HEK293 (cell line): ENCODE measurements around the gene NR2F1-AS1.
A peak's percentile ranks its signal among the peaks of the same experiment; 100 is the strongest.

Experiments
- CTCF ChIA-PET: fragments of 350-600 bp; formaldehyde crosslinking; extraction: SDS; loops from one replicate; lab custom pipeline; 2021; ENCODE audit warnings: antibody characterized with exemption; lab: Yijun Ruan, JAX
- POLR2A ChIA-PET: fragments of 300-600 bp; formaldehyde crosslinking; extraction: SDS; loops from one replicate; lab custom pipeline; 2020; ENCODE audit warnings: antibody characterized with exemption, inconsistent platforms; lab: Yijun Ruan, JAX
- H3K27ac ChIP-seq: fragments of 200-500 bp; sonication (Bioruptor generic); 2 replicates; pipeline ENCODE4 v1.5.1; 2014; ENCODE audit warnings: low read depth, low read length, control low read depth, inconsistent platforms; ENCODE audit errors: extremely low read depth
- H3K36me3 ChIP-seq, 2 experiments: fragments of 200-500 bp in 1 of 2; sonication (Bioruptor generic) in 1 of 2; 1 replicate in 1 of 2; 2 replicates in 1 of 2; pipeline ENCODE4 v1.5.1; 2014 to 2017; ENCODE audit warnings: inconsistent platforms in 2 of 2, low read length in 2 of 2; ENCODE audit not compliant: control insufficient read depth in 2 of 2, insufficient read depth in 1 of 2
- H3K4me1 ChIP-seq: fragments of 200-500 bp; sonication (Bioruptor generic); 2 replicates; pipeline ENCODE4 v1.5.1; 2014; ENCODE audit warnings: mild to moderate bottlenecking, low read length, inconsistent platforms; ENCODE audit not compliant: control insufficient read depth, insufficient read depth
- H3K4me3 ChIP-seq: 2 replicates; pipeline ENCODE4 v1.5.1; 2011; ENCODE audit warnings: low read depth, mild to moderate bottlenecking, control low read depth, low read length, moderate library complexity
- H3K9me3 ChIP-seq: fragments of 200-500 bp; sonication (Bioruptor generic); 2 replicates; pipeline ENCODE4 v1.5.1; 2014; ENCODE audit warnings: low read depth, low read length, inconsistent platforms; ENCODE audit not compliant: control insufficient read depth, insufficient read depth
- FEZF1 ChIP-seq: fragments of 450-650 bp; formaldehyde crosslinking; IDR thresholded peaks from 2 replicates; pipeline ENCODE4 v1.5.1; 2016; ENCODE audit warnings: missing biosample characterization, missing genetic modification characterization
- GLI2 ChIP-seq: fragments of 450-650 bp; formaldehyde crosslinking; IDR thresholded peaks from 2 replicates; pipeline ENCODE4; 2017; ENCODE audit warnings: missing biosample characterization, missing genetic modification characterization, low read depth, borderline replicate concordance
- HOXC10 ChIP-seq: sonication (generic); formaldehyde crosslinking; IDR thresholded peaks from 2 replicates; pipeline ENCODE4 v1.8.1; 2023; ENCODE audit warnings: mild to moderate bottlenecking, missing genetic modification reagents
- PATZ1 ChIP-seq: fragments of 450-650 bp; formaldehyde crosslinking; IDR thresholded peaks from 2 replicates; pipeline ENCODE4 v1.5.1; 2016; ENCODE audit warnings: missing biosample characterization, missing genetic modification characterization
- ZFP37 ChIP-seq: fragments of 450-650 bp; formaldehyde crosslinking; IDR thresholded peaks from 2 replicates; pipeline ENCODE4 v1.5.1; 2016; ENCODE audit warnings: missing biosample characterization, missing genetic modification characterization
- ZIC2 ChIP-seq: fragments of 450-650 bp; formaldehyde crosslinking; IDR thresholded peaks from 2 replicates; pipeline ENCODE4 v1.5.1; 2016; ENCODE audit warnings: missing biosample characterization, missing genetic modification characterization
- ZNF175 ChIP-seq: fragments of 450-650 bp; formaldehyde crosslinking; IDR thresholded peaks from 2 replicates; pipeline ENCODE4 v1.5.1; 2016; ENCODE audit warnings: missing biosample characterization, missing genetic modification characterization
- ZNF214 ChIP-seq: fragments of 450-650 bp; formaldehyde crosslinking; IDR thresholded peaks from 2 replicates; pipeline ENCODE4 v1.5.1; 2017; ENCODE audit warnings: missing biosample characterization, mild to moderate bottlenecking, missing genetic modification characterization, borderline replicate concordance
- ZNF23 ChIP-seq: fragments of 450-650 bp; formaldehyde crosslinking; IDR thresholded peaks from 2 replicates; pipeline ENCODE4 v1.5.1; 2016; ENCODE audit warnings: missing biosample characterization, missing genetic modification characterization, borderline replicate concordance
- ZNF311 ChIP-seq: fragments of 450-650 bp; formaldehyde crosslinking; IDR thresholded peaks from 2 replicates; pipeline ENCODE4 v1.5.1; 2017; ENCODE audit warnings: missing biosample characterization, missing genetic modification characterization, borderline replicate concordance
- ZNF324 ChIP-seq: fragments of 450-650 bp; formaldehyde crosslinking; IDR thresholded peaks from 2 replicates; pipeline ENCODE4 v1.5.1; 2016; ENCODE audit warnings: missing biosample characterization, missing genetic modification characterization
- ZNF362 ChIP-seq: fragments of 450-650 bp; formaldehyde crosslinking; IDR thresholded peaks from 2 replicates; pipeline ENCODE4 v1.5.1; 2016; ENCODE audit warnings: missing biosample characterization, missing genetic modification characterization
- ZNF423 ChIP-seq: fragments of 450-650 bp; formaldehyde crosslinking; IDR thresholded peaks from 2 replicates; pipeline ENCODE4 v1.5.1; 2016; ENCODE audit warnings: missing biosample characterization, missing genetic modification characterization
- ZNF426 ChIP-seq: fragments of 450-650 bp; formaldehyde crosslinking; IDR thresholded peaks from 2 replicates; pipeline ENCODE4 v1.5.1; 2017; ENCODE audit warnings: missing biosample characterization, missing genetic modification characterization, mild to moderate bottlenecking, inconsistent platforms, moderate library complexity
- ZNF530 ChIP-seq: fragments of 450-650 bp; formaldehyde crosslinking; IDR thresholded peaks from 2 replicates; pipeline ENCODE4 v1.5.1; 2016; ENCODE audit warnings: low read depth, missing biosample characterization, missing genetic modification characterization
- ZNF561 ChIP-seq: fragments of 450-650 bp; IDR thresholded peaks from 2 replicates; pipeline ENCODE4 v1.5.1; 2018; ENCODE audit warnings: missing biosample characterization, missing genetic modification characterization, borderline replicate concordance
- ZNF596 ChIP-seq: fragments of 450-650 bp; IDR thresholded peaks from 2 replicates; pipeline ENCODE4 v1.5.0; 2018; ENCODE audit warnings: missing biosample characterization, mild to moderate bottlenecking, missing genetic modification characterization, moderate library complexity
- ZNF621 ChIP-seq: fragments of 450-650 bp; formaldehyde crosslinking; IDR thresholded peaks from 2 replicates; pipeline ENCODE4 v1.5.1; 2017; ENCODE audit warnings: missing biosample characterization, missing genetic modification characterization
- ZNF677 ChIP-seq: fragments of 450-650 bp; IDR thresholded peaks from 2 replicates; pipeline ENCODE4 v1.5.0; 2018; ENCODE audit warnings: missing biosample characterization, mild to moderate bottlenecking, missing genetic modification characterization, moderate library complexity
- ZNF707 ChIP-seq: fragments of 450-650 bp; formaldehyde crosslinking; IDR thresholded peaks from 2 replicates; pipeline ENCODE4 v1.5.1; 2016; ENCODE audit warnings: missing biosample characterization, missing genetic modification characterization
- ZNF747 ChIP-seq: fragments of 450-650 bp; formaldehyde crosslinking; IDR thresholded peaks from 2 replicates; pipeline ENCODE4 v1.5.1; 2016; ENCODE audit warnings: missing biosample characterization, missing genetic modification characterization
- ZNF776 ChIP-seq: fragments of 450-650 bp; formaldehyde crosslinking; IDR thresholded peaks from 2 replicates; pipeline ENCODE4 v1.5.0; 2017; ENCODE audit warnings: missing biosample characterization, missing genetic modification characterization, borderline replicate concordance
- ZNF791 ChIP-seq: fragments of 450-650 bp; formaldehyde crosslinking; IDR thresholded peaks from 2 replicates; pipeline ENCODE4 v1.5.1; 2016; ENCODE audit warnings: missing biosample characterization, missing genetic modification characterization
- ZSCAN4 ChIP-seq: fragments of 450-650 bp; formaldehyde crosslinking; IDR thresholded peaks from 2 replicates; pipeline ENCODE4 v1.5.1; 2017; ENCODE audit warnings: missing biosample characterization, missing genetic modification characterization
- TF ChIP-seq, protein P1 (sequence below): fragments of 450-650 bp; formaldehyde crosslinking; IDR thresholded peaks from 2 replicates; pipeline ENCODE4 v1.5.1; 2016; ENCODE audit warnings: missing biosample characterization, missing genetic modification characterization
- TF ChIP-seq, protein P2 (sequence below): fragments of 450-650 bp; IDR thresholded peaks from 2 replicates; pipeline ENCODE4 v1.5.1; 2018; ENCODE audit warnings: missing biosample characterization, mild to moderate bottlenecking, missing genetic modification characterization

The NR2F1-AS1 gene

DNA sequence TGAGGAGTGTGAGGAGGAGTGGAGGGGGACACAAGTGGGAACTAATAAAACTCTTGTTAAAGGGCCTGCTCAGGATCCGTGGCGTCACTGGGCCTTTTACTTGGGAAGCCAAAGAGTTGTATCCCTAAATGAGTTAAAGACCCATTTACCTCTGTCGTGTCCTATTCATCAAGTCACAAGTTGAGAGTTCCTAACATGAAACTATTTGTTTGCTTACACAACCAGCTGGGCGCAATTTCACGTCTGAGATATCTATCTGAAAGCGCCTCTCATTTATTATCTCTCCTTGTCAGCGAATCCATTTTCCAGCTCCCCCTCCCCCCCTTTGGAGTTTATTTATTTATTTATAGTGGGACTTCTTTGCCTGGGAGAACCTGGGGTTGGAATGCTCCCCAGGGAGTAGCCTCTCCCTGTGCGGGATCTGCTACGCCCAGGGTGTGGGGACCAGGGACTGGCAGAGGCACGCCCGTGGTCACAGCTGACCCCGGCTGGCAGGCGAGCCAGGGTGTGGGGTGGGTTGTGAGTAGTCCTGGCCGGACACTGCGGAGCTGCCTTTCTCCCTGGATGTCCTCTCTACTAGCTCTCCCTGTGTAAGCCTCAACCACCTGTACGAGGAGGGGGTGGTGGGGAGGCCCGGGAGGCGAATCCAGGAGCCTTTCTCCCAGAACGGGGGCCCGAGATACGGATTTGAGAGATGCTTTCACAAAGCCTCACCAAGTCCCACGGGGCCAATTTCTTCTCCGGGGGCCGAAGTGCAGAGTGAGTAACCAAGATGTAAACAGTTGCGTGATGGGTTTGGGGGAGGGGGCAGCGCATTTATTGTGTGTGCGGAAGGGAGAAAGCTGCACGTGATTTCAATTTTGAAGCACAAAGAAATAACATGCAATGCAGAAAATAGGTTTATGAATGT, 17.3 kb upstream of the NR2F1-AS1 start:
- POLR2A ChIA-PET: interaction anchor here (1.4 kb wide), 1 partner anchor 14 kb away, joined by 3 read pairs; no protein-coding TSS in a partner anchor
- peak overlapping the region; percentile 84 for H3K27ac ChIP-seq
- H3K4me3 ChIP-seq: no peak overlapping the region
- H3K36me3 ChIP-seq: peaks cover 9 to 20% of the 10 kb centered on the region in 2 experiments
- H3K9me3 ChIP-seq: no peaks in the 10 kb centered on the region
- H3K4me1 ChIP-seq: peaks cover 38% of the 10 kb centered on the region
- CTCF ChIA-PET: interaction anchor here (0.6 kb wide), 1 partner anchor 217 kb away, joined by 3 read pairs; no protein-coding TSS in a partner anchor
- TF ChIP-seq HOXC10 (CRISPR knock-in tag) (no peak), ZNF423 (peak; percentile 96), ZNF776 (no peak), ZNF214 (tag by site-specific recombination) (no peak), ZNF747 (tag by site-specific recombination) (no peak), ZNF561 (tag by site-specific recombination) (peak; percentile 87), ZNF426 (tag by site-specific recombination) (no peak), ZFP37 (tag by site-specific recombination) (no peak), ZNF791 (tag by site-specific recombination) (no peak), ZNF707 (no peak), FEZF1 (tag by site-specific recombination) (peak; percentile 81), ZNF311 (tag by site-specific recombination) (no peak), ZNF324 (tag by site-specific recombination) (0 out of 2 replicates have a peak, but pooled peaks have one; percentile 46), ZNF530 (tag by site-specific recombination) (no peak), ZNF362 (tag by site-specific recombination) (no peak), ZNF175 (tag by site-specific recombination) (no peak), ZSCAN4 (tag by site-specific recombination) (peak; percentile 79), ZNF621 (tag by site-specific recombination) (no peak), ZNF23 (tag by site-specific recombination) (no peak), GLI2 (tag by site-specific recombination) (peak; percentile 70), PATZ1 (tag by site-specific recombination) (peak; percentile 76), ZNF677 (tag by site-specific recombination) (no peak), ZIC2 (tag by site-specific recombination) (peak; percentile 93), ZNF596 (tag by site-specific recombination) (peak; percentile 42; the same call in 1 of the 2 replicates)
- TF ChIP-seq, protein P1, sequence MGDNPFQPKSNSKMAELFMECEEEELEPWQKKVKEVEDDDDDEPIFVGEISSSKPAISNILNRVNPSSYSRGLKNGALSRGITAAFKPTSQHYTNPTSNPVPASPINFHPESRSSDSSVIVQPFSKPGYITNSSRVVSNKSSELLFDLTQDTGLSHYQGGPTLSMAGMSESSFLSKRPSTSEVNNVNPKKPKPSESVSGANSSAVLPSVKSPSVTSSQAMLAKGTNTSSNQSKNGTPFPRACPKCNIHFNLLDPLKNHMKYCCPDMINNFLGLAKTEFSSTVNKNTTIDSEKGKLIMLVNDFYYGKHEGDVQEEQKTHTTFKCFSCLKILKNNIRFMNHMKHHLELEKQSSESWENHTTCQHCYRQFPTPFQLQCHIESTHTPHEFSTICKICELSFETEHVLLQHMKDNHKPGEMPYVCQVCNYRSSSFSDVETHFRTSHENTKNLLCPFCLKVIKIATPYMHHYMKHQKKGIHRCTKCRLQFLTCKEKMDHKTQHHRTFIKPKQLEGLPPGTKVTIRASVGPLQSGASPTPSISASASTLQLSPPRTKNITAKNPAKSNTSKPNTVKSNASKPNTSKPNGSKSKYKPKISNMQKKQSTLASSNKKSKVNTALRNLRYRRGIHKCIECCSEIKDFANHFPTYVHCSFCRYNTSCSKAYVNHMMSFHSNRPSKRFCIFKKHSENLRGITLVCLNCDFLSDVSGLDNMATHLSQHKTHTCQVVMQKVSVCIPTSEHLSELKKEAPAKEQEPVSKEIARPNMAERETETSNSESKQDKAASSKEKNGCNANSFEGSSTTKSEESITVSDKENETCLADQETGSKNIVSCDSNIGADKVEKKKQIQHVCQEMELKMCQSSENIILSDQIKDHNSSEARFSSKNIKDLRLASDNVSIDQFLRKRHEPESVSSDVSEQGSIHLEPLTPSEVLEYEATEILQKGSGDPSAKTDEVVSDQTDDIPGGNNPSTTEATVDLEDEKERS: no peak
- TF ChIP-seq, protein P2, sequence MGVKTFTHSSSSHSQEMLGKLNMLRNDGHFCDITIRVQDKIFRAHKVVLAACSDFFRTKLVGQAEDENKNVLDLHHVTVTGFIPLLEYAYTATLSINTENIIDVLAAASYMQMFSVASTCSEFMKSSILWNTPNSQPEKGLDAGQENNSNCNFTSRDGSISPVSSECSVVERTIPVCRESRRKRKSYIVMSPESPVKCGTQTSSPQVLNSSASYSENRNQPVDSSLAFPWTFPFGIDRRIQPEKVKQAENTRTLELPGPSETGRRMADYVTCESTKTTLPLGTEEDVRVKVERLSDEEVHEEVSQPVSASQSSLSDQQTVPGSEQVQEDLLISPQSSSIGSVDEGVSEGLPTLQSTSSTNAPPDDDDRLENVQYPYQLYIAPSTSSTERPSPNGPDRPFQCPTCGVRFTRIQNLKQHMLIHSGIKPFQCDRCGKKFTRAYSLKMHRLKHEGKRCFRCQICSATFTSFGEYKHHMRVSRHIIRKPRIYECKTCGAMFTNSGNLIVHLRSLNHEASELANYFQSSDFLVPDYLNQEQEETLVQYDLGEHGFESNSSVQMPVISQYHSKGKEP (tag by site-specific recombination): peak; percentile 85
